ENCODE results near the gene SLC25A13.

DNA sequence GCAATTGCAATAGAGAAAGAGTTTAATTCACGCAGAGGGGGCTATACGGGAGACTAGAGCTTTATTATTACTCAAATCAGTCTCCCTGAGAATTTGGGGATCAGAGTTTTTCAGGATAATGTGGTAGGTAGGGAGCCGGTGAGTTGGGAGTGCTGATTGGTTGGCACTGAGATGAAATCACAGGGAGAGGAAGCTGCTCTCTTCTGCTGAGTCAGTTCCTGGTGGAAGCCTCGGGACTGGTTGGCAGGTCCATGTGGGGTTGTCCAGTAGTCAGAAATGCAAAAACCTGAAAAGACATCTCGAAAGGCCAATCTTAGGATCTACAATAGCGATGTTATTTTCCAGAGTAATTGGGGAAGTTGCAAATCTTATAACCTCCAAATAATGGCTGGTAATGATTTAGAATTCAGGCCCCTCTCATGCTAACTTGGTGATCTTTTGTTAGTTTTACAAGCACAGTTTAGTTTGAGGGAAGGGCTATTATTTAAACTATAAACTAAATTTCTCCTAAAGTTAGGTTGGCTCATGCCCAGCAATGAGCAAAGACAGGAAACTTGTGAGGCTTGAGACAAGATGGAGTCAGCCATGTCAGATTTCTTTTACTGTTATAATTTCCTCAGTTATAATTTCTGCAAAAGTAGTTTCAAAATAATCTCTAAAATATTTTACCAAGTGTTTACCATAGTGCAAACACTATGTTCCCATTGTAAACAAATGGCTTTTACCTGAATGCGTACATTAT lies 39.4 kb upstream of the SLC25A13 start:
- TF ChIP-seq NFYB (CRISPR knock-in tag; conservative IDR thresholded peaks at IDR 0.05; ENCODE audit: low read depth): no peak
- TF ChIP-seq, protein P1, sequence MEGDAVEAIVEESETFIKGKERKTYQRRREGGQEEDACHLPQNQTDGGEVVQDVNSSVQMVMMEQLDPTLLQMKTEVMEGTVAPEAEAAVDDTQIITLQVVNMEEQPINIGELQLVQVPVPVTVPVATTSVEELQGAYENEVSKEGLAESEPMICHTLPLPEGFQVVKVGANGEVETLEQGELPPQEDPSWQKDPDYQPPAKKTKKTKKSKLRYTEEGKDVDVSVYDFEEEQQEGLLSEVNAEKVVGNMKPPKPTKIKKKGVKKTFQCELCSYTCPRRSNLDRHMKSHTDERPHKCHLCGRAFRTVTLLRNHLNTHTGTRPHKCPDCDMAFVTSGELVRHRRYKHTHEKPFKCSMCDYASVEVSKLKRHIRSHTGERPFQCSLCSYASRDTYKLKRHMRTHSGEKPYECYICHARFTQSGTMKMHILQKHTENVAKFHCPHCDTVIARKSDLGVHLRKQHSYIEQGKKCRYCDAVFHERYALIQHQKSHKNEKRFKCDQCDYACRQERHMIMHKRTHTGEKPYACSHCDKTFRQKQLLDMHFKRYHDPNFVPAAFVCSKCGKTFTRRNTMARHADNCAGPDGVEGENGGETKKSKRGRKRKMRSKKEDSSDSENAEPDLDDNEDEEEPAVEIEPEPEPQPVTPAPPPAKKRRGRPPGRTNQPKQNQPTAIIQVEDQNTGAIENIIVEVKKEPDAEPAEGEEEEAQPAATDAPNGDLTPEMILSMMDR (IDR thresholded peaks at IDR 0.05): no peak
- no peak for TF ChIP-seq JUN (CRISPR knock-in tag; IDR thresholded peaks at IDR 0.05)
- TF ChIP-seq, protein P2, sequence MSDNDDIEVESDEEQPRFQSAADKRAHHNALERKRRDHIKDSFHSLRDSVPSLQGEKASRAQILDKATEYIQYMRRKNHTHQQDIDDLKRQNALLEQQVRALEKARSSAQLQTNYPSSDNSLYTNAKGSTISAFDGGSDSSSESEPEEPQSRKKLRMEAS (CRISPR knock-in tag; IDR thresholded peaks at IDR 0.05): no peak
- no peak for TF ChIP-seq ESRRA (CRISPR knock-in tag; IDR thresholded peaks at IDR 0.05; ENCODE audit: borderline replicate concordance)
- TF ChIP-seq, protein P3, sequence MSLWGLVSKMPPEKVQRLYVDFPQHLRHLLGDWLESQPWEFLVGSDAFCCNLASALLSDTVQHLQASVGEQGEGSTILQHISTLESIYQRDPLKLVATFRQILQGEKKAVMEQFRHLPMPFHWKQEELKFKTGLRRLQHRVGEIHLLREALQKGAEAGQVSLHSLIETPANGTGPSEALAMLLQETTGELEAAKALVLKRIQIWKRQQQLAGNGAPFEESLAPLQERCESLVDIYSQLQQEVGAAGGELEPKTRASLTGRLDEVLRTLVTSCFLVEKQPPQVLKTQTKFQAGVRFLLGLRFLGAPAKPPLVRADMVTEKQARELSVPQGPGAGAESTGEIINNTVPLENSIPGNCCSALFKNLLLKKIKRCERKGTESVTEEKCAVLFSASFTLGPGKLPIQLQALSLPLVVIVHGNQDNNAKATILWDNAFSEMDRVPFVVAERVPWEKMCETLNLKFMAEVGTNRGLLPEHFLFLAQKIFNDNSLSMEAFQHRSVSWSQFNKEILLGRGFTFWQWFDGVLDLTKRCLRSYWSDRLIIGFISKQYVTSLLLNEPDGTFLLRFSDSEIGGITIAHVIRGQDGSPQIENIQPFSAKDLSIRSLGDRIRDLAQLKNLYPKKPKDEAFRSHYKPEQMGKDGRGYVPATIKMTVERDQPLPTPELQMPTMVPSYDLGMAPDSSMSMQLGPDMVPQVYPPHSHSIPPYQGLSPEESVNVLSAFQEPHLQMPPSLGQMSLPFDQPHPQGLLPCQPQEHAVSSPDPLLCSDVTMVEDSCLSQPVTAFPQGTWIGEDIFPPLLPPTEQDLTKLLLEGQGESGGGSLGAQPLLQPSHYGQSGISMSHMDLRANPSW (CRISPR knock-in tag; conservative IDR thresholded peaks at IDR 0.05; ENCODE audit: low read depth): no peak
- TF ChIP-seq, protein P4, sequence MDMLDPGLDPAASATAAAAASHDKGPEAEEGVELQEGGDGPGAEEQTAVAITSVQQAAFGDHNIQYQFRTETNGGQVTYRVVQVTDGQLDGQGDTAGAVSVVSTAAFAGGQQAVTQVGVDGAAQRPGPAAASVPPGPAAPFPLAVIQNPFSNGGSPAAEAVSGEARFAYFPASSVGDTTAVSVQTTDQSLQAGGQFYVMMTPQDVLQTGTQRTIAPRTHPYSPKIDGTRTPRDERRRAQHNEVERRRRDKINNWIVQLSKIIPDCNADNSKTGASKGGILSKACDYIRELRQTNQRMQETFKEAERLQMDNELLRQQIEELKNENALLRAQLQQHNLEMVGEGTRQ (CRISPR knock-in tag; IDR thresholded peaks at IDR 0.05): no peak
